ENCODE measurements around the gene PGPEP1. TPM values are rescaled to one million over a fixed set of nuclear protein-coding genes. Genes with fewer than 3 reads are reported as not detected.

PGPEP1 gene, protein sequence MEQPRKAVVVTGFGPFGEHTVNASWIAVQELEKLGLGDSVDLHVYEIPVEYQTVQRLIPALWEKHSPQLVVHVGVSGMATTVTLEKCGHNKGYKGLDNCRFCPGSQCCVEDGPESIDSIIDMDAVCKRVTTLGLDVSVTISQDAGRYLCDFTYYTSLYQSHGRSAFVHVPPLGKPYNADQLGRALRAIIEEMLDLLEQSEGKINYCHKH
- polyA plus RNA-seq (ENCODE audit: insufficient read length) = 27.2 TPM
- long read RNA-seq, donor 1, full-length matches to known transcripts = 4 of 4 reads
- long read RNA-seq, donor 1, partial matches to known transcripts = 0 of 4 reads
- long read RNA-seq, donor 1, other reads (novel, unspliced or antisense) = 0 of 4 reads
- long read RNA-seq, donor 2 = 0 reads
- long read RNA-seq, donor 3, partial matches to known transcripts = 0 of 2 reads
- long read RNA-seq, donor 3, other reads (novel, unspliced or antisense) = 0 of 2 reads
- long read RNA-seq, donor 4, full-length matches to known transcripts = 1 of 1 reads
- long read RNA-seq, donor 4, partial matches to known transcripts = 0 of 1 reads
- long read RNA-seq, donor 4, other reads (novel, unspliced or antisense) = 0 of 1 reads
- long read RNA-seq, donor 5, full-length matches to known transcripts = 1 of 1 reads
- long read RNA-seq, donor 5, partial matches to known transcripts = 0 of 1 reads
- long read RNA-seq, donor 5, other reads (novel, unspliced or antisense) = 0 of 1 reads
- long read RNA-seq, donor 6, full-length matches to known transcripts = 1 of 1 reads
- long read RNA-seq, donor 6, partial matches to known transcripts = 0 of 1 reads
- long read RNA-seq, donor 6, other reads (novel, unspliced or antisense) = 0 of 1 reads
- long read RNA-seq, donor 7, full-length matches to known transcripts = 5 of 5 reads
- long read RNA-seq, donor 7, partial matches to known transcripts = 0 of 5 reads
- long read RNA-seq, donor 7, other reads (novel, unspliced or antisense) = 0 of 5 reads
- long read RNA-seq, donor 8, partial matches to known transcripts = 0 of 1 reads
- long read RNA-seq, donor 8, other reads (novel, unspliced or antisense) = 0 of 1 reads

DNA sequence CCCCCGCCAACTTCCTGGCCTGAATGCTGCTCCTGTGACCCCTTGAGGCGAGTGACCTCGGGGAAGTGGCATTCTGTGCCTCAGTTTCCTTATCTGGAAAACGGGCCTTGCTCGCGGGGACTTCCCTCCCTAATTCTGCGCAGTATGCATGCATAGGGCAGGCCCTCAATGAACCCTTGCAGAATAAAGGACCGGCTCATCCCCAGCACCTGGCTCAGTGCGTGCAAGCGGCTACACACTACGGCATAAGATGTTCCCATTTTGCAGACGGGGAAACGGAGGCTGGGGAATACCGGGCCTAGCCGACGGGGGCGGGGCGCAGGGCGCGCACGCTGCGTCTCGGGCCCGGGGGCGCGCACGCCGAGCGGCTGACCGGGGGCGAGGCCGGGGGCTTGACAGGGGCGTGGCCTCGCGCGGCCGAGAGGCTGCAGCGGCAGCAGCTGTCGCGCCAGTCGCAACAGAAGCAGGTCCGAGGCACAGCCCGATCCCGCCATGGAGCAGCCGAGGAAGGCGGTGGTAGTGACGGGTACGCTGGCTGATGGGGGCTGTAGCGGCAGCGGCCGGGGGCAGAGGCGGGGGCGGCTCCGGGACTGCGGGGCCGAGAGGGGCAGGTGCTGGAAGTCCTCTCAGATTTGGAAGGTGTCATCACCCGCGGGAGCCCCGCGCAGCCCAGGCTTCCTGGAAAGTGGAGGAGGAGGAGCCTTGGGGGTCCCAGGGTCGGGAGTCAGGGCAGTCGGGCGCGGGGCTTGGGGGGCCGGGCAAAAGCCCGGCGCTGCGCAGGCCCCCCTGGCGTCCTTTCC, at the start of gene PGPEP1:
TSS of gene PGPEP1 (plus strand) at position 409 of the 800 bp plus-strand sequence. CDS start at position 493, 84 bp downstream.
- DNase-seq = peak; percentile 52

DNA sequence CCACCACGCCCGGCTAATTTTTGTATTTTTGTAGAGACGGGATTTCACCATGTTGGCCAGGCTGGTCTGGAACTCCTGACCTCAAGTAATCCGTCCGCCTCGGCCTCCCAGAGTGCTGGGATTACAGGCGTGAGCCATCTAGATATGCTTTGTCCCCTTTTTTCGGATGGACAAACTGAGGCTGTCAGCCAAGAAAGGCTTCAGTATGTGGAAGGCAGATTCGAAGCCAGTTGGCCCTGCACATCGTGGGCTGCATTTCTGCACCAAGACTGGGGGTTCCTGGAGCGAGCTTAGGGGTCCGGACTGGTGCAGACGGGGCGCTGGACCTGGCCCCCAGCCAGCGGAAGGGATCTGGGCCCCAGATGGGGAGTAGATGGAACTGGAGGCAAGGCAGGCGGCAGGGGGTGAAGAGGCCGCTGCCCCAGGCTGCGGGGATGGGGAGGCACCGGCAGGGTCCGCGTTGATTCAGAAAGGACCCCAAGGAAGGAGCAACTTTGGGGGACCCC, 49.3 kb upstream of the PGPEP1 start:
- DNase-seq = no peak

DNA sequence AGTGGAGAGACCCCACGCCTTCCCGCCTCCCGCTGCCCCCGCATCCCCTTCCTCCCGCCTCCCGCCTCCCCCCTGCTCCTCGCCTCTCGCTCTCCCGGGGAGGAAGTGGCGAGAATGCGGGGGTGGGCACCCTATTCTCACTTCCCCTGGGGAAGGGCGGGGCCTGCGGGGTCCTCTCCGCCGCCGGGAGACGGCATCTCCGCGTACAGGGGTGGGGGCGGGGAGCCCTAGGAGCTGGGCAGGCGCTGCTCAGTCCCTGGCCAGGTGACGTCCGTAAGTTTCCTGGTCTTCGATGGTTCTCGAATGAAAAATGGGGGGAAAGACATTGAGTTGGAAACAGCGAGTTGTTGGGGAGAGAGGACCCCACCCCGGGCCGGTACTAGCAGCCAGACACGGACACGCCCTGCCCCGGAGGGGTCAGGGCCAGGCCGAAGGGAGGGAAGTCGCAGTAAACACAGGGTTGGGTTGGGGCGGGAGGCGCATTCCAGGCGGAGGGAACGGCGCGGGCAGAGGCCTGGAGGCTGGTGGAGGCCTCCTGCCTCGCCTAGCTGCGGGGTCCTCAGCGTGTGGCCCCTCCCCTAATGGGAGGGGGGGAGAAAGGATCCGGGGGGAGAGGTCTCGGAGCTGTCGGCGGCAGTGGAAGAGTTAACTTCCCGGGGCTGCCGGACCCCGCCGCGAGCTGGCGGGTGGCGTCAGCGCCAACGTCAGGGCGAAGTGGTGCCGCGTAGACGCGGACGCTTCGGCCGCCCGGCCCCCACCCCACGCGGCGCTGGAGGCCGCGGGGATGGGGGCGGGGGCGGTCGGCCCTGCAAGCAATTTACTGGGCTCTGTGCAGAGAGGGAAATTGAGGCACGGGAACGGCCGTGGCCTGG, 48.6 kb upstream of the PGPEP1 start:
- peak; percentile 89 for DNase-seq

DNA sequence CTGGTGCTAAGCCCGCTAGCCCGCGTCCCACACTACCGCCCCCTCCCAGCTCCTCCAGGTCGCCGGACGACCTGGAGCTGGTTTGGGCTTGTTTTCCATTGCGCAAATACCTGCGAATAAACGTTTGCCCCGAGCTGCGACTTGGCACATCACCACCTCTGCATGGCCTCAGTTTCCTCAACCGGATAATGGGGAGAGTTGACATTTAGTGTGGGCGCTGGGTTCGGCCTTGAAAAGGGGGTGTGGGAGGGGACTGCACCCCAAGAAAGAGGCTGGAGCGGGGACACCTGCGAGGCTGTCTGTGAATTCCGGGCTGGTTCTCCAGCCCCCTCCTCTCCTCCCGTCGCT, 48.0 kb upstream of the PGPEP1 start:
- no peak for DNase-seq

DNA sequence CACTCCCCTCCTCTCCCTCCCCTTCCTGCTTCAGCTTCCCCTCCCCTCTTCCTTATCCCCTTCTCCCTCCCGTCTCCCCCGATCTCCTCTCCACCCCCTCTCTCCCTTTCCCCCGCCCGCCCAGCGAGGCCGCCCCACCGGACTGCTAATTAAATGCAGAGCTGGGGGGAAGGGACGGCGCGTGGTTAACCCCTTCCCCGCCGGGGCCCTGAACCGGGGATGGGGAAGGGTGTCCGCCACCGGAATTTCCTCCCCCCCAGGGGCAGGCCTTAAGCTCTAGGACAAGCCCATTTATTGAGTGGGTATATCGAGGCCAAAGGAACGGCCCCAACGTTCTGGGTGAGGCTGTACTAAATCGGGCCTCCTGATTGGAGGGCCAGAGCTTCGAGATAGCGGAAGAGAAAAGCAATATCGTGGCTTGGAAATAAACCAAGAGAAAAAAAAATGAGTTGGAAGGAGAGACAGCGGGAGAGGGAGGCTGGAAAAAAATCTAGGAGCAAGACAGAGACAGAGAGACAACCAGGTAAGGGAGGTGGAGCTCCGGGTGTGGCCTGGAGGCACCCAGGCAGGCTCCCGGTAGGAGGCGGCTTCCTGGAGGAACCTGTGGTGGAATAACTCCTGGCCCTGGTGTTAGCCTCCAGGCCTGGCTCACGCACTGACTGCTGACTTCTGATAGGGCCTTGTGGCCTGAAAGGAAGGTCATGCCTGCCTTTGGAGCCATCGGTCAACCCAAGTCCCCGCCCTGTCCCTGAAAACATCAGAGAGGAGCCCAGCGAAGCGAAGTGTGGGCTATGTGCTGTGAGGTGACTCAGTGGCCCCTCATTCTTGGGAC, 47.4 kb upstream of the PGPEP1 start:
- no peak for DNase-seq

DNA sequence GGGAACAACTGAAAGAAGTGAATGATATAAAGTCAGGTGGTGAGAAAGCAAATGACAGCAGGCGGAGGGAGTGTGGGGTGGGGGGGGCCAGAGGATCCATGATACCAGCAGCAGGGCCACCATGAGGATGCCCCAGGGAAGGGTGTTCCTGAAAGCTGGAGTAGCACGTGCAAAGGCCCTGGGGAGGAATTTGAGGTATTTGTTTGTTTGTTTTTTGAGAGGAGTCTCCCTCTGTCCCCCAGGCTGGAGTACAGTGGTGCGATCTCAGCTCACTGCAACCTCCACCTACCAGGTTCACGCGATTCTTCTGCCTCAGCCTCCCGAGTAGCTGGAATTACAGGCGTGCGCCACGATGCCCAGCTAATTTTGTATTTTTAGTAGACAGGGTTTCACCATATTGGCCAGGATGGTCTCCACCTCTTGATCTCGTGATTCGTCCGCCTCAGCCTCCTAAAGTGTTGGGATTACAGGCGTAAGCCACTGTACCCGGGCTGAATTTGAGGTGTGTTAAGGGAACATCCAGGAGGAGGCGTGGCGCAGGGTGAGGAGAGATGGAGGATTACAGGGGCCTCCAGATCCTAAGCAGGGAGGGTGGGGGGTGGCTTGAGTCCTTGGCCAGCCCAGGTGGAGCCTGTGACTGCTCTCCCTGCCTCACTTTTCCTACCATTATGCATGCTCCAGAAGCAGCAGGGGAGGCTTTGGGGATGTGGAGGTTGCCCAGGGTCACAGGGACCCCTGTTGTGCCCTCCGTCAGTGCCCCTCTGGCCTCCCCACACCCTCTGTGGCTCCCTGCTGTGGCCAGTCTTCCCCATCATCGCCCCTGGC, 46.5 kb upstream of the PGPEP1 start:
- DNase-seq = no peak

DNA sequence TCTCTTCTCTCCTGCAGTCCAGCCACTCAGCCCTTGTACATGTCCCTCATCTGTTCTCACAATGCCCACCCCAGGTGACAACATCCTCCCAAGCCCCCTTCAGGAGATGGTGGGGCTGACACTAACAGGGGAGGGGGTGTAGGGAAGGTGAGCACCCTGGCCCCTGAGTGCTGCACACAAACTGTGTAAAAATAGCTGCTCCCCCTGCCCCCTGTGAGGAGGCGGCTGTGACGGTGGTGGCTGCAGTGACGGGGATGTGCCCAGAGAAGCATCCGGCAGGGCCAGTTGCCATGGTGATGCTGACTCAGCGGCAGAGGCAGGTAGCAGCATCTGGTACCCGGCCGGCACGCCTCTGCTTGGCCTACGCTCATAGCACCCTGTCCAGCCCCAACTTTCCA, 45.9 kb upstream of the PGPEP1 start:
- no peak for DNase-seq

DNA sequence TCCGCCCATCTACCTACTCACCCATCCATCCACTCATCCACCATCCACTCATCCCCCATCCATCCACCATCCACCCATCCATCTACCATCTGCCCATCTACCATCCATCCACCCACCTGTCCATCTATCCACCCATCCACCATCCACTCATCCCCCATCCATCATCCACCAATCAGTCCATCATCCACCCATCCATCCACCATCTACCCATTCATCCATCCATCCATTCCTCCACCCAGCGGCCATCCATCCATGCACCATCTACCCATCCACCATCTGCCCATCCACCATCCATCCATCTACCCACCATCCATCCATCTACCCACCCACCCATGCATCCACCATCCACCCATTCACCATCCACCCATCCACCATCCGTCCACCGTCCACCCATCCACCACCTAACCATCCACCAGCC, 45.4 kb upstream of the PGPEP1 start:
- no peak for DNase-seq

DNA sequence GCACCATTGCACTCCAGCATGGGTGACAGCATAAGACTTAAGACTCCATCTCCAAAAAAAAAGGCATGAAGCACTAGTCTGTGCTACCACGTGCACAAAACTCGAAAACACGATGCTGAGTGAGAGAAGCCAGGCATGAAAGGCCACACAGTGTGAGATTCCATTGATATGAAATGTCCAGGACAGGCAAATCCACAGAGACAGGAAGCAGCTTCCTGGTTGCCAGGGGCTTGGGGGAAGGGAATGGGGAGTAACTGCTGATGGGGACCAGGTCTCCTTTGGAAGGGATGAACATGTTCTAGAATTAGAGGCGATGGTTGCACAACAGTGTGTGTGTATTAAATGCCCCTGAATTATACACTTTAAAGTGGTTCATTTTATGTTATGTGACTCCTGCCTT, 43.1 kb upstream of the PGPEP1 start:
- DNase-seq = no peak

DNA sequence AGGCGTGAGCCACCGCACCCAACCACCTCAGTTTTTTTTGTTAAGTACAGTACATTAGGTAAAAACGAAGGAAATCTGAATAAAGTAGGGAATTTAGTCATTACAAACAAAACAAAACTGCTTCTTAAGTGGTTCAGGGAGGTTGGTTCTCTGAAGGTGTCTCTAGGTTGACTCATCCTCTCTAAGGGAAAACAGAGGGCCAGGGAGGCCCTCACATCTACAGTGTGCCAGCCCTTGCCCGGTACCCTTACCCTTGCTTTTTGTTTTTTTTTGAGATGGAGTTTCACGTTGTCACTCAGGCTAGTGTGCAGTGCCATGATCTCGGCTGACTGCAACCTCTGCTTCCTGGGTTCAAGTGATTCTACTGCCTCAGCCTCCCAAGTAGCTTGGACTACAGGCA, 41.8 kb upstream of the PGPEP1 start:
- DNase-seq = no peak

DNA sequence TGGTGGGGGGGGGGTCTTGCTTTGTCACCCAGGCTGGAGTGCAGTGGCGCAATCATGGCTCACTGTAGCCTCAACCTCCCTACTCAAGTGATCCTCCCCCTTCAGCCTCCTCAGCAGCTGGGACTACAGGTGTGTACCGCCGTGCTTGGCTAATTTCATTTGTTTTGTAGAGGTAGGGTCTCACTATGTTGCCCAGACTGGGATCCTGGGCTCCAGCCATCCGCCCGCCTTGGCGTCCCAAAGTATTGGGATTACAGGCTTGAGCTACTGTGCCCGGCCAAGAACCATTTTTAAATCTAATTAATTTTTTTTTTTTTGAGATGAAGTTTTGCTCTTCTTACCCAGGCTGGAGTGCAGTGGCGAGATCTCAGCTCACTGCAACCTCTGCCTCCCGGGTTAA, 40.7 kb upstream of the PGPEP1 start:
- no peak for DNase-seq

DNA sequence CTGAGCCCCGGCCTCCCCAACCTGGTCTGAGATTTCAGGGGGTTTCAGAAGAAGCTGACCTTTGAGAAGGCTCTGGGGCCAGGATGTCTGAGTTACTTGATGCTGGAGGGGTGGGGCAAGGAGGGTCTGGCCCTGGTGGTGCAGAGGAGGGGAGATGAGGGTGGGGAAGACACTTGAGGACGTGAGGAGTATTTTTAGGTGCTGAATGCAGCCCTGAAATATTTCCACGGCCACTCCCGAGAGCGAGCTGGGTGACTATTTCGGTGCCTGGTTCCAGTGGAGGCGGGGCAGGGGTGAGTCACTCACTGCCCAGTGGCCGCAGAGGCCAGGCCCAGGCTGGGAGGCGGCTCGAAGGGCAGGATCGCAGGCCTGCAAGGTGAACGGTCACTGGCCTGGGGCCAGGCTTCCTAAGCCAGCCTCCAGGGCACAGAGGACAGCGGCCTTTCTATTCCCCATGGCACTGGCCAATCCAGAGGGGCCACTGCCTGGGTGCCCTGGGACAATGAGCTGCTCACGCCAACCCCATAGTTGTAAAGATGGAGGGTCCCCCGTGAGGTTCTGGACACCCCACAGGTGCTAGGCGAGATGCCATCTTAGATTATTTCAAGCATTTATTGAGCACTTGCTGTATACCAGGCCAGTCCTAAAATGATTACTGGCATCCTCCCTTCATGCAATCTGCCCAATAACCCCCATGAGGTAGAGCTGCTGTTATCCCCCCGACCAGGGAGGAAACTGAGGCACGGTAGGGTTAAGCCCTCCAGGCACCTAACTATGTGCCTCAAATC, 39.3 kb upstream of the PGPEP1 start:
- DNase-seq = no peak

DNA sequence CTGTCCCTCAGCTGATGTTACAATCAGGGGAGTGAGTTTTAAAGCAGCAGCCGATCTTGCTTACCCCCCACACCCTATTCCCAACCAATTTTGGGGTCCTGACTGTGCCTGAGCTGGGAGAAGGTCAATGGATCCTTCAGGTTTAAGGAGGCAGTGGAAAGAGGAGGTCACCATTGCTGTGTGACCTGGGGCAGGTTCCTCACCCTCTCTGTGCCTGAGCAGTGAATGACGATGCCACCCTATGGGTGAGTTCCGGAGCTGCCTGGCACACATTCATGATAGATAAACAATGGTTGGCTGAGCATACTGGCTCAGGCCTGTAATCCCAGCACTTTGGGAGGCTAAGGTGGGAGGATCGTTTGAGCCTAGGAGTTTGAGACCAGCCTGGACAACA, 38.7 kb upstream of the PGPEP1 start:
- DNase-seq = no peak

DNA sequence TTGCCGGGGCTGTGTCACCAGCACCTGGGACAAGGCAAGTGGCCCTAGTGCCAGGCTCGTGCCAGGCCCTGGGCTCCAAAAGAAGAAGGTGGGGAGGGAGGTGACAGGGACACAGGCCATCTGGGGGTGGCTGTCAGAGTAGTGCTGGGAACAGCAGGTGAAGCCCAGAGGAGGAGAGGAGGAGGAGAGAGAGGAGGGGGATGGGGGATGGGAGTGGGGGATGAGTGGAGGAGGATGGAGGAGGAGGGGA, 36.3 kb upstream of the PGPEP1 start:
- DNase-seq = no peak

DNA sequence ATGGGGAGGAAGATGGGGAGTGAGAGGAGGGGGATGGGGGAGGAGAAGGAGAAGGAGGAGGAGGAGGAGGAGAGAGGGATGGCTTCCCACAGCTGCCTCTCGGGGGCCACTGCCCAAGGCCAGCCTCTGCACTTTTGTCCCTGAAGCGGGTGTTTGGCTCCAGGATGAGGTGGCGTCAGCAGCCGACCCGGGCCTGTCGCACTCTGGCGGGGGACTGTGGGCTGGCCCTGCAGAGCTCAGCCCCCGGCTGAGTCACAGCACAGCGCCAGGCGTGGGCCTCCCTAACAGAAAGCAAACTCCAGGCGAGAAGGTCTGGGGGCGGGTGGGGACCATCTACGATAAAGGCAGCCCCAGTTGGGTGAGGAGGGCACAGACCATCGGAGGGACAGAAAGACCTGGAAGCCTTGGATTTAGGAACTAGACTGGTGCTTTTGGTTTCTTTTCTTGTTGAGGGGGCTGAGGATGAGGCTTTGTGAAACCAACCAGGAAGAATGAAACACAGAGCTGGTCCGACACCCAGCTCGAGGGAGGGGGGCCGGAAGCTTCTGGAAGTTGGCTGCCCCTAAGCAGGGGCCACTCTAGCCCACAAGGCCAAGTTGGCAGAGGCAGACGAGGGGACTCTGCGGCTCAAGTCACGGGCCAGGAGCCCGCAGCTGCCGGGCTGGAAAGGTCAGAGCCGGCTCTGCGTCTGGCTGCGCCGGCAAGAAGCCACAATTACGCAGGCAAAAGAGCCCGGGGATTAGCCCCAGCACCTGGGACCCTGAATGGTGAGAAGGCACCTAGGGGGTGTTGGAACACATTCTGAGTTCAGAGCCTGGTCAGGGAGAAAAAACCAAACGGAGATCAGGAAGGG, 35.7 kb upstream of the PGPEP1 start:
- peak; percentile 71 for DNase-seq

DNA sequence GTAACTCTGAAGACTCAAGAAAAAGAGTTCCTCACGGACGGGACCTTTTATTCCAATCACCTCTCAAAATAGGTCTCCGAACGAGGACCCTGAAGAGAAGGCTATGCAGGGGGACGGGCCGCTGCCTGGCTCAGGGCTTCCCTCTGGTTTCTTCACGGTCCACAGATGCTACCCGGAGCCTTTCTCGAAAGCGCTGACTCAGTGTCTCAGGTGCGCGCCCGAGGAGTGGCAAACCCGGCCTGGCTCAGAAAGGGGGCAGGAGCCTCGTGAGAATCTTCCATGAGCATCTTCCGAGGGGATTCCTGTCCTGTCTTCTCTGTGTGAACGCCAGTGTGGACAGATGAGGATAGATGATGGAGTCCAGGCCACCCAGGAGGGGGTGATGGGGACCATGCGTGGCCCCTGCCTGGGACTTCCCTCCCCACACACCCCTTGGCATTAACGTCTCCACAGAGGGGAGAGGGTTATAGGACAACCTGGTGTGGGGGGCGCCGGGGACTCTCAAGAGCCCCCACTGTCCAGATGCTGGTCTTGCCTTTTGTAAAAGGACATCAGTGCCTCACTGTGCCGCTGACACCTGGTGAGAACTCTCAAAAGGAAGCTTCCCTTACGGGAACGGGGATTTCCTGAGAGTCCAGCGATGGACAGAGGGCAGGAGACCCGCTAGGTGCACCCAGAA, 34.0 kb upstream of the PGPEP1 start:
- no peak for DNase-seq

DNA sequence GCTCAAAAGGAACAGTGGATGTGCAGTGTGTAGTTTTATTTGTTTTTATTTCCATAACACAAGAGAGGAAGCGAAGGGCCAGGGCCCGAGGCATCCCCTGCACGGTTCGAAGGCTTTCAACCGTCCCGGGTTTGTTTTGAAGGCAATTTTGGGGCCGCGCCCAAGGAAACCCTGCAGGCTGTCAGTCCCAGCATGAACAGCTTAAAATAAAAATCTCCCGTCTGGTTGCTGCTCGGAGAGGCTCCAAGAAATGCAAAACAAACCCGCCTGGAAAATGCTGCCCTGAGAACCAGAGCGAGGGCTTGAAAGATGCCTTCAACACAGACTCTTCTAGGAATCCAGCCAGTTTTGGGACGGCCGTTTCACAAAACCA, 33.5 kb upstream of the PGPEP1 start:
- no peak for DNase-seq

All from left kidney (tissue), 8 donors.